Measurements from ENCODE around the gene PHACTR3.
A peak's percentile ranks its signal among the peaks of the same experiment; 100 is the strongest.

The PHACTR3 gene

GRCh38 chr20:59705651-59706399 is 101.5 kb downstream of the PHACTR3 start:
- no peak overlapping the region for H3K4me3 ChIP-seq (ENCODE audit: low read length)
- no peak for DNase-seq (ENCODE audit: low read depth, low spot score)

- no peak for DNase-seq (ENCODE audit: low read depth, low spot score)
- no peak overlapping the region for H3K4me3 ChIP-seq (ENCODE audit: low read length)
Measured at GRCh38 chr20:59706400-59706693, 102.0 kb downstream of the PHACTR3 start.

- DNase-seq (ENCODE audit: low read depth, low spot score), result no peak
- no peak overlapping the region for H3K4me3 ChIP-seq (ENCODE audit: low read length)
Measured at GRCh38 chr20:59708326-59708725, 104.0 kb downstream of the PHACTR3 start.

- no peak for DNase-seq (ENCODE audit: low read depth, low spot score)
- H3K4me3 ChIP-seq (ENCODE audit: low read length), result no peak overlapping the region
Measured at GRCh38 chr20:59709636-59710035, 105.3 kb downstream of the PHACTR3 start.

GRCh38 chr20:59718071-59718470 is 113.7 kb downstream of the PHACTR3 start:
- no peak for DNase-seq (ENCODE audit: low read depth, low spot score)
- H3K4me3 ChIP-seq (ENCODE audit: low read length), result no peak overlapping the region

- H3K4me3 ChIP-seq (ENCODE audit: low read length), result no peak overlapping the region
- no peak for DNase-seq (ENCODE audit: low read depth, low spot score)
Measured at GRCh38 chr20:59718751-59719150, 114.4 kb downstream of the PHACTR3 start.

GRCh38 chr20:59720013-59720412 is 115.7 kb downstream of the PHACTR3 start:
- H3K4me3 ChIP-seq (ENCODE audit: low read length), result no peak overlapping the region
- no peak for DNase-seq (ENCODE audit: low read depth, low spot score)

- no peak overlapping the region for H3K4me3 ChIP-seq (ENCODE audit: low read length)
- no peak for DNase-seq (ENCODE audit: low read depth, low spot score)
Measured at GRCh38 chr20:59721386-59721785, 117.0 kb downstream of the PHACTR3 start.

- H3K4me3 ChIP-seq (ENCODE audit: low read length), result no peak overlapping the region
- peak; percentile 35 for DNase-seq (ENCODE audit: low read depth, low spot score)
Measured at GRCh38 chr20:59723108-59723500, 118.8 kb downstream of the PHACTR3 start.

- DNase-seq (ENCODE audit: low read depth, low spot score), result no peak
- H3K4me3 ChIP-seq (ENCODE audit: low read length), result no peak overlapping the region
Measured at GRCh38 chr20:59723607-59724456, 119.5 kb downstream of the PHACTR3 start.

GRCh38 chr20:59724457-59725366 is 120.4 kb downstream of the PHACTR3 start:
- no peak overlapping the region for H3K4me3 ChIP-seq (ENCODE audit: low read length)
- no peak for DNase-seq (ENCODE audit: low read depth, low spot score)

- no peak overlapping the region for H3K4me3 ChIP-seq (ENCODE audit: low read length)
- no peak for DNase-seq (ENCODE audit: low read depth, low spot score)
Measured at GRCh38 chr20:59725476-59726280, 121.3 kb downstream of the PHACTR3 start.

- no peak for DNase-seq (ENCODE audit: low read depth, low spot score)
- H3K4me3 ChIP-seq (ENCODE audit: low read length), result no peak overlapping the region
Measured at GRCh38 chr20:59726281-59726595, 121.9 kb downstream of the PHACTR3 start.

GRCh38 chr20:59728722-59729430 is 124.5 kb downstream of the PHACTR3 start:
- DNase-seq (ENCODE audit: low read depth, low spot score), result no peak
- no peak overlapping the region for H3K4me3 ChIP-seq (ENCODE audit: low read length)

- DNase-seq (ENCODE audit: low read depth, low spot score), result no peak
- no peak overlapping the region for H3K4me3 ChIP-seq (ENCODE audit: low read length)
Measured at GRCh38 chr20:59729506-59729905, 125.2 kb downstream of the PHACTR3 start.

- DNase-seq (ENCODE audit: low read depth, low spot score), result no peak
- no peak overlapping the region for H3K4me3 ChIP-seq (ENCODE audit: low read length)
Measured at GRCh38 chr20:59730722-59731121, 126.4 kb downstream of the PHACTR3 start.

- no peak for DNase-seq (ENCODE audit: low read depth, low spot score)
- no peak overlapping the region for H3K4me3 ChIP-seq (ENCODE audit: low read length)
Measured at GRCh38 chr20:59731376-59731775, 127.0 kb downstream of the PHACTR3 start.

GRCh38 chr20:59733351-59733750 is 129.0 kb downstream of the PHACTR3 start:
- no peak for DNase-seq (ENCODE audit: low read depth, low spot score)

More at GRCh38 chr20:59733351-59733750, 129.0 kb downstream of the PHACTR3 start:
- no peak overlapping the region for H3K4me3 ChIP-seq (ENCODE audit: low read length)
